OCI-LY1 (cell line): ENCODE results near the gene SDCBP2.

ENCODE experiments used
- EZH2 ChIP-seq: fragments of 200-600 bp; sonication (generic), shearing (Covaris generic); IDR thresholded peaks from 2 replicates; pipeline ENCODE4 v1.8.0; 2017; ENCODE audit warnings: borderline replicate concordance, mixed run types, mild to moderate bottlenecking, antibody characterized with exemption, low read length, moderate library complexity, mixed read lengths
- TF ChIP-seq, protein P1 (sequence below): fragments of 200-600 bp; sonication (generic), shearing (Covaris generic); IDR thresholded peaks from 2 replicates; pipeline ENCODE4 v1.5.1; 2017; ENCODE audit warnings: mild to moderate bottlenecking, antibody characterized with exemption, low read length, moderate library complexity, mixed read lengths

DNA sequence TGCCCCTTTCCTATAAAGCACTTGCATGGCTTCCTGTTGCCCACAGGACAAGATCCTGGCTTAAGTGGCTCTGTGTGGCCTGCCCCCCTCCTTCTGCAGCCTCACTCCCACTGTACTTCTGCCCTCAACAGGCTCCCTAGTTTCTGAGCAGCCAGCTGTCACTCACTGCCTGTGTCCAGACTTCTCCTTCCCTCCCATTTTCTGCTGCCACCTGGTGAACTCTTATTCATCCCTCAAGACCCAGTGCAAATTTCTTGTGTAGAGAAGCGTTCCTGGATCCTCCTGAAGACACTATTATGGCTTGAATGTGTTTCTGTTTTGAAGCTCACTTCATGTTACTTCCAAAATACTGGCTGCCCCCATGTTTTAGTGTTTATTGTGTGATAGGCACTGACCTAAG, 36.3 kb downstream of the SDCBP2 start:
- TF ChIP-seq, protein P1, sequence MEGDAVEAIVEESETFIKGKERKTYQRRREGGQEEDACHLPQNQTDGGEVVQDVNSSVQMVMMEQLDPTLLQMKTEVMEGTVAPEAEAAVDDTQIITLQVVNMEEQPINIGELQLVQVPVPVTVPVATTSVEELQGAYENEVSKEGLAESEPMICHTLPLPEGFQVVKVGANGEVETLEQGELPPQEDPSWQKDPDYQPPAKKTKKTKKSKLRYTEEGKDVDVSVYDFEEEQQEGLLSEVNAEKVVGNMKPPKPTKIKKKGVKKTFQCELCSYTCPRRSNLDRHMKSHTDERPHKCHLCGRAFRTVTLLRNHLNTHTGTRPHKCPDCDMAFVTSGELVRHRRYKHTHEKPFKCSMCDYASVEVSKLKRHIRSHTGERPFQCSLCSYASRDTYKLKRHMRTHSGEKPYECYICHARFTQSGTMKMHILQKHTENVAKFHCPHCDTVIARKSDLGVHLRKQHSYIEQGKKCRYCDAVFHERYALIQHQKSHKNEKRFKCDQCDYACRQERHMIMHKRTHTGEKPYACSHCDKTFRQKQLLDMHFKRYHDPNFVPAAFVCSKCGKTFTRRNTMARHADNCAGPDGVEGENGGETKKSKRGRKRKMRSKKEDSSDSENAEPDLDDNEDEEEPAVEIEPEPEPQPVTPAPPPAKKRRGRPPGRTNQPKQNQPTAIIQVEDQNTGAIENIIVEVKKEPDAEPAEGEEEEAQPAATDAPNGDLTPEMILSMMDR: no peak
- TF ChIP-seq EZH2: no peak
